Right forelimb (tissue), 1 donor: ENCODE data around the gene GALNT11.
A peak's percentile ranks its signal among the peaks of the same experiment; 100 is the strongest.
"Not testable (repeated sequence)": the region's sequence is repeated elsewhere in the genome, so short reads cannot be mapped to it uniquely, and the experiment has no call there.

Experiments used
- DNase-seq: peaks from one replicate; pipeline ENCODE4 v3.0.0-alpha.2; 2018

GALNT11 gene

GRCh38 chr7:152025077-152025936 lies at the start of gene GALNT11:
Gene GALNT11 (plus strand): TSS chr7:152025674. CDS start chr7:152094228, 68,554 bp downstream.
- peak; percentile 92 for DNase-seq

GRCh38 chr7:151978616-151979015 lies 46.9 kb upstream of the GALNT11 start:
- no peak for DNase-seq

GRCh38 chr7:151981223-151981622 lies 44.3 kb upstream of the GALNT11 start:
- no peak for DNase-seq

- no peak for DNase-seq
Measured at GRCh38 chr7:151982806-151983205, 42.7 kb upstream of the GALNT11 start.

GRCh38 chr7:151984612-151985011 lies 40.9 kb upstream of the GALNT11 start:
- DNase-seq: no peak

- no peak for DNase-seq
Measured at GRCh38 chr7:151987748-151988529, 37.5 kb upstream of the GALNT11 start.

- peak; percentile 48 for DNase-seq
Measured at GRCh38 chr7:151992375-151992774, 33.1 kb upstream of the GALNT11 start.

GRCh38 chr7:151993977-151994676 lies 31.3 kb upstream of the GALNT11 start:
- DNase-seq: no peak

GRCh38 chr7:151999424-152000090 lies 25.9 kb upstream of the GALNT11 start:
- DNase-seq: no peak

- DNase-seq: no peak
Measured at GRCh38 chr7:152000191-152000590, 25.3 kb upstream of the GALNT11 start.

GRCh38 chr7:152006336-152006735 lies 19.1 kb upstream of the GALNT11 start:
- no peak for DNase-seq

GRCh38 chr7:152011860-152012259 lies 13.6 kb upstream of the GALNT11 start:
- no peak for DNase-seq

GRCh38 chr7:152013230-152013629 lies 12.2 kb upstream of the GALNT11 start:
- DNase-seq: no peak

GRCh38 chr7:152013974-152014373 lies 11.5 kb upstream of the GALNT11 start:
- DNase-seq: no peak

GRCh38 chr7:152014722-152015121 lies 10.8 kb upstream of the GALNT11 start:
- no peak for DNase-seq

- no peak for DNase-seq
Measured at GRCh38 chr7:152015600-152015999, 9.9 kb upstream of the GALNT11 start.

- DNase-seq: no peak
Measured at GRCh38 chr7:152016947-152017346, 8.5 kb upstream of the GALNT11 start.

- DNase-seq: not testable (repeated sequence)
Measured at GRCh38 chr7:152017683-152018082, 7.8 kb upstream of the GALNT11 start.

GRCh38 chr7:152021740-152022139 lies 3.7 kb upstream of the GALNT11 start:
- DNase-seq: not testable (repeated sequence)

GRCh38 chr7:152025937-152026890 lies 740 bp downstream of the GALNT11 start:
- DNase-seq: no peak
